Astrocyte of the cerebellum (primary cell): ENCODE measurements around the gene KLK1.

ENCODE experiments used
- DNase-seq: peaks from one replicate; pipeline ENCODE4 v3.0.0-alpha.2; 2011; ENCODE audit warnings: low read depth
- H3K4me3 ChIP-seq: 2 replicates; pipeline ENCODE4 v1.5.1; 2011; ENCODE audit warnings: mild to moderate bottlenecking, low read depth, low read length, moderate library complexity
- CTCF ChIP-seq: IDR thresholded peaks from 2 replicates; pipeline ENCODE4 v1.5.1; 2012; ENCODE audit warnings: low read length, low read depth, moderate library complexity, mild to moderate bottlenecking; ENCODE audit errors: missing control alignments
- in situ Hi-C: cut with HindIII; loops from 2 replicates; pipeline ENCODE4 v1.10.0; 2017; ENCODE audit warnings: low sequenced_read_pairs

KLK1 gene

GRCh38 chr19:50823389-50824042 is at the start of gene KLK1:
KLK1 (minus strand) TSS chr19:50823787; CDS start chr19:50823748, 39 bp downstream.
- no peak within 1 kb of the TSS for H3K4me3 ChIP-seq
- no peak for TF ChIP-seq CTCF
- DNase-seq = no peak
- in situ Hi-C loops = no loop called here

GRCh38 chr19:50873056-50873455 is 49.5 kb upstream of the KLK1 start, which contains the start of gene KLK2:
KLK2 (plus strand) TSS chr19:50873439; CDS start chr19:50873474, 35 bp downstream.
- no peak for DNase-seq
- in situ Hi-C loops = no loop called here
- H3K4me3 ChIP-seq = no peak within 1 kb of the TSS
- no peak for TF ChIP-seq CTCF

GRCh38 chr19:50870417-50871089 is 47.0 kb upstream of the KLK1 start:
- no peak for DNase-seq
- in situ Hi-C loops = no loop called here
- no peak overlapping the region for H3K4me3 ChIP-seq
- TF ChIP-seq CTCF = no peak

- in situ Hi-C loops = no loop called here
- no peak for DNase-seq
- H3K4me3 ChIP-seq = no peak overlapping the region
- no peak for TF ChIP-seq CTCF
These were observed 45.9 kb upstream of the KLK1 start for GRCh38 chr19:50869479-50869878.

GRCh38 chr19:50861496-50862286 is 38.1 kb upstream of the KLK1 start:
- no peak for DNase-seq
- TF ChIP-seq CTCF = no peak
- H3K4me3 ChIP-seq = no peak overlapping the region
- in situ Hi-C loops = no loop called here

GRCh38 chr19:50861010-50861409 is 37.4 kb upstream of the KLK1 start:
- in situ Hi-C loops = no loop called here
- TF ChIP-seq CTCF = no peak
- no peak for DNase-seq
- H3K4me3 ChIP-seq = no peak overlapping the region
